CD8-positive, alpha-beta memory T cell (primary cell): Measurements from ENCODE around the gene CPA1. TPM values are rescaled to one million over a fixed set of nuclear protein-coding genes. Genes with fewer than 3 reads are reported as not detected.

Source experiments
- CTCF ChIA-PET: fragments of 350-600 bp; sonication (Branson Sonifier 250); formaldehyde crosslinking; loops from one replicate; lab custom pipeline; 2021; ENCODE audit warnings: antibody characterized with exemption; lab: Charles Lee
- POLR2A ChIA-PET: fragments of 350-600 bp; sonication (Branson Sonifier 250); formaldehyde crosslinking; loops from one replicate; lab custom pipeline; 2021; ENCODE audit warnings: antibody characterized with exemption; lab: Charles Lee
- DNase-seq, 5 donors: peaks; one replicate each; pipeline versions ENCODE4 v3.0.0 to v3.0.0-alpha.2; 2020 to 2022; ENCODE audit warnings: mixed read lengths in 1 of 5
- H3K27ac ChIP-seq: one replicate; pipeline ENCODE4 v1.7.0; 2013; ENCODE audit warnings: low read depth, mild to moderate bottlenecking, low read length, moderate library complexity
- H3K27me3 ChIP-seq: 2 replicates; pipeline ENCODE4 v1.7.0; 2013; ENCODE audit warnings: low read length, mild to moderate bottlenecking; ENCODE audit not compliant: insufficient read depth, poor library complexity, severe bottlenecking
- H3K36me3 ChIP-seq: 2 replicates; pipeline ENCODE4 v1.7.0; 2013; ENCODE audit warnings: mild to moderate bottlenecking, low read length, moderate library complexity; ENCODE audit not compliant: insufficient read depth
- H3K4me1 ChIP-seq: 2 replicates; pipeline ENCODE4 v1.7.0; 2013; ENCODE audit warnings: mild to moderate bottlenecking, low read length, moderate library complexity; ENCODE audit not compliant: insufficient read depth
- H3K4me3 ChIP-seq: 2 replicates; pipeline ENCODE4 v1.7.0; 2013; ENCODE audit warnings: mild to moderate bottlenecking, low read length
- H3K9me3 ChIP-seq: 2 replicates; pipeline ENCODE4 v1.7.0; 2013; ENCODE audit warnings: mild to moderate bottlenecking, low read length
- H3K27ac Mint-ChIP-seq, 8 donors: one replicate each; pipeline ENCODE4 v1.8.0; 2020 to 2021; ENCODE audit warnings: mixed read lengths in 8 of 8, mild to moderate bottlenecking in 6 of 8, inconsistent platforms in 3 of 8, moderate library complexity in 3 of 8
- H3K27me3 Mint-ChIP-seq, 2 donors: one replicate each; pipeline ENCODE4 v1.8.0; 2020 to 2021; ENCODE audit warnings: mixed read lengths in 2 of 2, mild to moderate bottlenecking in 1 of 2, moderate library complexity in 1 of 2
- H3K36me3 Mint-ChIP-seq, 3 donors: one replicate each; pipeline ENCODE4 v1.8.0; 2020 to 2021; ENCODE audit warnings: mixed read lengths in 3 of 3, inconsistent platforms in 1 of 3, mild to moderate bottlenecking in 1 of 3
- H3K4me1 Mint-ChIP-seq, 3 donors: one replicate each; pipeline ENCODE4 v1.8.0; 2020 to 2021; ENCODE audit warnings: mixed read lengths in 3 of 3, inconsistent platforms in 1 of 3, mild to moderate bottlenecking in 1 of 3
- H3K4me3 Mint-ChIP-seq, 7 donors: one replicate each; pipeline ENCODE4 v1.8.0; 2020 to 2021; ENCODE audit warnings: mixed read lengths in 7 of 7, mild to moderate bottlenecking in 6 of 7, moderate library complexity in 4 of 7, inconsistent platforms in 2 of 7
- H3K9me3 Mint-ChIP-seq, 5 donors: one replicate each; pipeline ENCODE4 v1.8.0; 2020 to 2022; ENCODE audit warnings: mixed read lengths in 5 of 5, mild to moderate bottlenecking in 3 of 5, moderate library complexity in 2 of 5, inconsistent platforms in 1 of 5
- polyA plus RNA-seq: library from polyadenylated mRNA; unstranded; fragments of 300-500 nt; fragmentation: Illumina TruSeq; gene quantifications from one replicate; pipeline ENCODE4 v1.2.3, GENCODE V29; 2021
- total RNA-seq, 2 experiments: library from RNA; stranded (reverse); gene quantifications; one replicate each; pipeline ENCODE4 v1.2.3, GENCODE V29; 2021

CPA1 gene
- total and polyA plus RNA-seq, 3 experiments from 2014 or later: not detected

GRCh38 chr7:130342701-130343380 lies 37.5 kb upstream of the CPA1 start:
- Histone ChIP-seq H3K36me3 (no peaks in the 10 kb centered on the region), H3K27ac (no peak overlapping the region), H3K27me3 (no peaks in the 10 kb centered on the region), H3K9me3 (no peaks in the 10 kb centered on the region), H3K4me3 (no peak overlapping the region), H3K4me1 (no peaks in the 10 kb centered on the region)
- Mint-ChIP-seq H3K4me1 (no peaks in the 10 kb centered on the region), H3K9me3 (no peaks in the 10 kb centered on the region), H3K36me3 (no peaks in the 10 kb centered on the region), H3K27ac (no peak overlapping the region), H3K4me3 (no peak overlapping the region), H3K27me3 (peaks cover 2 to 8% of the 10 kb centered on the region in 2 donors)
- POLR2A ChIA-PET: no interaction called here
- DNase-seq: no peak
- CTCF ChIA-PET: no interaction called here

GRCh38 chr7:130344271-130344866 lies 35.9 kb upstream of the CPA1 start, which contains the start of gene CPA5:
CPA5 (plus strand) TSS chr7:130344816; CDS start chr7:130346486, 1,670 bp downstream.
- H3K4me3 Mint-ChIP-seq: no peak within 1 kb of the TSS
- peaks cover 2 to 17% of the 10 kb centered on the region in 2 donors for H3K27me3 Mint-ChIP-seq
- Histone ChIP-seq H3K4me3 (no peak within 1 kb of the TSS), H3K27me3 (no peaks in the 10 kb centered on the region), H3K36me3 (no peaks in the 10 kb centered on the region), H3K4me1 (no peaks in the 10 kb centered on the region), H3K9me3 (no peaks in the 10 kb centered on the region), H3K27ac (no peak within 1 kb of the TSS)
- POLR2A ChIA-PET: no interaction called here
- no peak for DNase-seq
- no peaks in the 10 kb centered on the region for H3K36me3 Mint-ChIP-seq
- H3K27ac Mint-ChIP-seq: no peak within 1 kb of the TSS
- no peaks in the 10 kb centered on the region for H3K4me1 Mint-ChIP-seq
- H3K9me3 Mint-ChIP-seq: no peaks in the 10 kb centered on the region
- CTCF ChIA-PET: no interaction called here

GRCh38 chr7:130345136-130345535 lies 35.2 kb upstream of the CPA1 start:
- peaks cover 2 to 23% of the 10 kb centered on the region in 2 donors for H3K27me3 Mint-ChIP-seq
- POLR2A ChIA-PET: no interaction called here
- H3K9me3 ChIP-seq: no peaks in the 10 kb centered on the region
- no peaks in the 10 kb centered on the region for H3K9me3 Mint-ChIP-seq
- no peak overlapping the region for H3K27ac ChIP-seq
- H3K4me1 Mint-ChIP-seq: no peaks in the 10 kb centered on the region
- H3K4me1 ChIP-seq: no peaks in the 10 kb centered on the region
- no peak for DNase-seq
- no peak overlapping the region for H3K4me3 ChIP-seq
- H3K27me3 ChIP-seq: no peaks in the 10 kb centered on the region
- CTCF ChIA-PET: no interaction called here
- H3K27ac Mint-ChIP-seq: no peak overlapping the region
- H3K36me3 Mint-ChIP-seq: no peaks in the 10 kb centered on the region
- no peak overlapping the region for H3K4me3 Mint-ChIP-seq
- no peaks in the 10 kb centered on the region for H3K36me3 ChIP-seq

GRCh38 chr7:130345725-130346124 lies 34.6 kb upstream of the CPA1 start:
- ChIA-PET POLR2A (no interaction called here), CTCF (no interaction called here)
- Mint-ChIP-seq H3K4me1 (peaks cover 0 to 4% (median 2%) of the 10 kb centered on the region in 3 donors), H3K4me3 (no peak overlapping the region), H3K27ac (no peak overlapping the region), H3K27me3 (peaks cover 2 to 26% of the 10 kb centered on the region in 2 donors), H3K9me3 (no peaks in the 10 kb centered on the region), H3K36me3 (no peaks in the 10 kb centered on the region)
- Histone ChIP-seq H3K36me3 (no peaks in the 10 kb centered on the region), H3K9me3 (no peaks in the 10 kb centered on the region), H3K4me1 (no peaks in the 10 kb centered on the region), H3K27ac (no peak overlapping the region), H3K27me3 (no peaks in the 10 kb centered on the region), H3K4me3 (no peak overlapping the region)
- no peak for DNase-seq

- H3K27me3 Mint-ChIP-seq: peaks cover 2 to 30% of the 10 kb centered on the region in 2 donors
- H3K9me3 Mint-ChIP-seq: no peaks in the 10 kb centered on the region
- no peak for DNase-seq
- no peak overlapping the region for H3K4me3 Mint-ChIP-seq
- no peaks in the 10 kb centered on the region for H3K27me3 ChIP-seq
- peaks cover 1 to 10% (median 4%) of the 10 kb centered on the region in 3 donors for H3K4me1 Mint-ChIP-seq
- H3K27ac Mint-ChIP-seq: no peak overlapping the region
- no peaks in the 10 kb centered on the region for H3K9me3 ChIP-seq
- ChIA-PET CTCF (no interaction called here), POLR2A (no interaction called here)
- H3K4me1 ChIP-seq: no peaks in the 10 kb centered on the region
- no peaks in the 10 kb centered on the region for H3K36me3 ChIP-seq
- H3K27ac ChIP-seq: no peak overlapping the region
- no peak overlapping the region for H3K4me3 ChIP-seq
- no peaks in the 10 kb centered on the region for H3K36me3 Mint-ChIP-seq
Measured at GRCh38 chr7:130346177-130346905, 34.0 kb upstream of the CPA1 start.

GRCh38 chr7:130346941-130347340 lies 33.4 kb upstream of the CPA1 start:
- Mint-ChIP-seq H3K27ac (no peak overlapping the region), H3K36me3 (no peaks in the 10 kb centered on the region), H3K27me3 (peaks cover 2 to 36% of the 10 kb centered on the region in 2 donors), H3K4me3 (no peak overlapping the region), H3K4me1 (peaks cover 3 to 16% (median 4%) of the 10 kb centered on the region in 3 donors), H3K9me3 (no peaks in the 10 kb centered on the region)
- H3K4me3 ChIP-seq: no peak overlapping the region
- no peaks in the 10 kb centered on the region for H3K9me3 ChIP-seq
- H3K27ac ChIP-seq: no peak overlapping the region
- CTCF ChIA-PET: no interaction called here
- H3K4me1 ChIP-seq: no peaks in the 10 kb centered on the region
- H3K27me3 ChIP-seq: peaks cover 3% of the 10 kb centered on the region
- H3K36me3 ChIP-seq: no peaks in the 10 kb centered on the region
- DNase-seq: no peak
- POLR2A ChIA-PET: no interaction called here

- Mint-ChIP-seq H3K9me3 (no peaks in the 10 kb centered on the region), H3K4me3 (no peak overlapping the region), H3K36me3 (no peaks in the 10 kb centered on the region), H3K4me1 (peaks cover 4 to 18% (median 4%) of the 10 kb centered on the region in 3 donors), H3K27ac (no peak overlapping the region), H3K27me3 (peaks cover 8 to 36% of the 10 kb centered on the region in 2 donors)
- DNase-seq: no peak
- ChIA-PET CTCF (no interaction called here), POLR2A (no interaction called here)
- Histone ChIP-seq H3K27ac (no peak overlapping the region), H3K4me3 (no peak overlapping the region), H3K9me3 (no peaks in the 10 kb centered on the region), H3K27me3 (peaks cover 3% of the 10 kb centered on the region), H3K4me1 (no peaks in the 10 kb centered on the region), H3K36me3 (no peaks in the 10 kb centered on the region)
Measured at GRCh38 chr7:130349911-130350782, 30.1 kb upstream of the CPA1 start.
